DMS53 treated with DMSO at 0.1 percent for 48 hours (cell line): Measurements from ENCODE around the gene KRTAP16-1.
A peak's percentile ranks its signal among the peaks of the same experiment; 100 is the strongest.

Source experiments
- DNase-seq: peaks from one replicate; lab custom pipeline; 2025; ENCODE audit not compliant: unreplicated experiment; lab: John Stamatoyannopoulos, UW

KRTAP16-1 gene

DNA sequence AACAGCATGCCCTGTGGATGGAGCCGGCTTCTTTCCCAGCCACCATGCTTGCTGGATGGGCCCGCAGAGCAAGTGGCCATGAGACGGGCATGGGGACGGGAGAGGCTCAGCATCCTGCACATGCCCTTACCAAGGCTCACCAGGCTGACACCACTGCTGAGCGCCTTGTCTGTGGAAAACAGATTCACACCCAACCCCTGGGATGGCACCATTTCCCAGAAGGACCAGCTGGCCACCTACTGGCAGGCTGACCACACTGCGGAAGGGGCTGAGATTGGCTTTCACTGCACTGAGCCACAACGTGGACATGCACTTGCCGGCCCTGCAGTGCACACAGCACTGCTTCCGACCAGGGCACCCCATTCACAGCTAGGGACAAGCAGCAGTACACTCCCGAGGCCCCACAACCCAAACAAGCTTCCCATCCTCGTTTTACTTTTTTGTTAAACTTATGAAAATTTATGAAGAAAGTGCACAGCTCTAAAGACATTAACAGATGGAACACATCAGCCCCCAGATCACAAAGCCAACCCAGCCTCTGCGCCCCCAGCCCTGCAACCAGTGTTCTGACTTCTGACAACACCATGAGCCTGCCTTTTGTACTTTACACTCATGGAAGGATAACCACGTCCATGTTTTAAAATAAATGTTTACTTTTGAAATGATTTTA is 20.3 kb upstream of the KRTAP16-1 start:
- DNase-seq, result peak; percentile 37

DNA sequence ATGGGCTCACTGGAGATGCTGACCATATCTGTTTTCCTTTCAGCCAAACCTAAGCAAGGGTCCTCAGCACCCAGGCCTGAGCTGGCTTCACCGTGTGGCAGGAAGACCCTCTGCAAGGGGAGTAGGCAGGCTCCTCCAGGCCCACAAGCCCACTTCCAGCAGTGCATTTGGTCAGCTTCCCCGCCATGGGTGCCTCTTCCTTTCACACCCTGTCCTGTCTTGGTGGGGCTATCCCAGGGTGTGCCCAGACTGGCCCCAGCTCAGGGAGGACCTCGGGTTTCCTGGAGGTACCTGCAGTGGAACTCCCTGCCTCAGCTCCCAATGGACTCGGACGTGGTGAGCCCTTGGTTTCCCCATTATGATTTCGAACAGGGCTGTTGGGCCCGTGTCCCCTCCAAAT is 19.1 kb upstream of the KRTAP16-1 start:
- no peak for DNase-seq

- DNase-seq, result no peak
Observed at GRCh38 chr17:41327411-41328120, 18.5 kb upstream of the KRTAP16-1 start.

DNA sequence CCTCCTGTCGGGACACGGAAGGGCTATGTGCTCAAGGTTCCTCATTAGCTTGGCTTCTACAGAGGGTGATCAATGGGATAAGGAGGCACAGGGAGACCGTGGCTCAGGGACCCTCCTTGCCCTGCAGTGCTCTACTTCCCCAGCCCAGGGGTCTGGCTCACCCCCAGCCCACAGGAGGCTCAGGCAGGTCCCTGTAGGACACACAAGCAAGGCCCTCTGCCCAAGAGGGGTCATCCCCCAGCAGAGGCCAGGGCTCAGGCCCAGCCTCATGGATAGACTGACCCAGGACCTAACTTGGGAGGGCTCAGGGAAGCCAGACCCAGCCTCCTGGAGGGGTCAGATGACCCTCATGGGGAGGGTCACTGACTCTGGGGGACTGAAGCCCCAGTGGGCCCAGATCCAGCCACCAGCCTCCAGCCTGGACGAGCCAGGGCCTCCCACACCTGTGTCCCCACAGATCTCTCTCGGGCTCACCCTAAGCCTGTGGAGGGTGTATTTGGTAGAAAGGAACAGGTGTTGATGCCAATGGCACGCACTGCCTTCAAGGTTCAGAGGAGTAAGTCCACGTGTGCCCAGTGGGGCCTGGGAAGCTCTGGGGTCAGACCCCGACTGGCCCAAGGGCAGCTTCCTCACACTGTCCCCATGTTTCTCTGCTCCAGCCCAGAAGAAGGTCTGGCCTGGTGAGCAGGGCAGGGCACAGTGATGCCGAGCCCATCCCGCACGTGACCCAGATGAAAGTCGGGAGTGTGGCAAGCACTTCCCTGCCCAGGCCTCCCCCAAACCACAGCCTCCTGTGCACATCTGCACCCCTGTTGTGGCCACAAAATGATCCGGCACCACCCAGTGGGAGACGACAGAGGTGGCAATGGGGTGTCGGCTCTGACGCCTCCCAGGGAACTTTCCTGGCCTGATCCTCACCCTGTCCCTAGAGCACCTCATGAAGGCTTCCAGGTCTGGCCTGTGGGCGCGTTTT is 17.4 kb upstream of the KRTAP16-1 start:
- DNase-seq, result no peak

DNA sequence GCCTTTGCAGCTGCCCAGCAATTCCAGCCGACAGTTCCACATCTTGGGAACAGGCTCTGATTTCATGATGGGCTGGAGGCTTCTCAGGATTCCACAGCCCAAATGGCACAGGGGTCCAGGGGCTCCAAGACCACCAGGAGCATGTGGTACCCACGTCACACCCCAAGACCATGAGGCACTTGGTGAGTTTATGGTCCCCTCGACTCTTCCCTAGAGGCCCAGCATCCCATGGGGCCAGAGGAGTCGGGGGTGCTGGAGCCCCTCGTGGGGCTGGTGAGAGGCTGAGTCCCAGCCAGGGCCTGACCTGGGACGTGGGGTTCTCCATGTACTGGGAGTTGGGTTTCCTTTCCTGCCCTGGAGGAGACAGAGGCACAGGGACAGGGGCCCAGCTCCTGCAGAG is 16.5 kb upstream of the KRTAP16-1 start:
- no peak for DNase-seq

GRCh38 chr17:41325126-41325525 is 16.0 kb upstream of the KRTAP16-1 start:
- no peak for DNase-seq

DNA sequence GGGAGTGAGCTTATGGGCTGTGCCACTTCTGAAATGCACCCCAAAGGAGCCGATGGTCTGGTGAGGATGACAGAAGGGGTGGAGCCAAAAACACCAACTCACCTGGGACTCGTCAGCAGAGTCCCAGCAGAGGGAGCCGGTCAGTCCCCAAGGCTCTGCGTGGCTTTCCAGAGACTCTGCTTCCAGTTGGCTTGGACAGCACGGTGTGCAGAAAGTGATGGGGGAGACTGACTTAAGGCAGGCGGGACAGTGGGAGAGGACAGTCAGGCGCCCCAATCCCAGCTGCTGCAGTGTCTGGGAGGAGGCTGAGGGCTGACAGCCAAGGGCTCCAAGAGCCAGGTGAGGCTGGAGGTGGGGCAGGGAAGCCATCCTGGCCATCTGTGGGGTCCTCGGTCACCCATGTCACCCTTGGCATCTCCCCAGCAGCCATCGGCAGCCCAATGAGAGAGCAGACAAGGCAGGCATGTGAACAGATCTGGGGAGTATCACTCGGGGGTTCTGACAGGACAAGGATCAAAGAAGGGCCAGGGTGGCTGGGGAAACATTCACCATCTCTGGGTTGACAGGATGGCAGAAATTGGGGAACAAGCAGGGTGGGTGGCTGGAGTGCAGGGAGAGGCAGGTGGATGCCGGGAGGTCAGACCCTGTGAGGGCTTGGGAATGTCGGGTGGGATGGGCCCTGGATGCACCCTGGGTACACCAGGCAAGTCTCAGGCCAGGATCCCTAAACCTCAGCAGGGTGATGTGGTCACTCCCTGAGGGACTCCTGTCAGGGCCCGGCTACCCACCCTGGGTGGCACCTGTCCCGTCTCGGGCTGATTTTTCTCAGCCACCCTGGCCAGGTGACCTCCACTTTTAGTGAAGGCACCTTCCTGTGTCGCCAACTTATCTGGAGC is 15.3 kb upstream of the KRTAP16-1 start:
- DNase-seq, result peak; percentile 9

- DNase-seq, result no peak
Observed at GRCh38 chr17:41322903-41323895, 14.1 kb upstream of the KRTAP16-1 start.

- peak; percentile 41 for DNase-seq
Observed at GRCh38 chr17:41322094-41322902, 13.2 kb upstream of the KRTAP16-1 start.

DNA sequence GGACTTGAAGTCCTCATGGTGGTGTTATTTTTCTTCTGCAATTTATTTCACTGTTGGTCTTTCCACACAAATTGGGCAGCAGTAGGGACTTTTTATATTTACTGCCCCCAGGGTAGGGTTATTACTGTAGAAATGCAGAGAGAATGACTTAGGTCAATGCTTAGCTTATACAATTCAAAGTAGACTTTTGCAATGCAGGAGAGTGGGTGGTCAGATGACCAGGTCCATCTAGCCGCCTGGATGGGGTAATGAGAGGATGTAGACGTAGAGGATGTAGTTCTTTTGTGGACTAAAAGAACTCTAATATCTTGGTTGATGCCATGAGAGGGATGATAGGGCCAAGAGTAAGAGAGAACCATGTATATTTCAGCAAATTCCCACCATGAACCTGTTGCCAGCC is 9.1 kb upstream of the KRTAP16-1 start:
- no peak for DNase-seq

DNA sequence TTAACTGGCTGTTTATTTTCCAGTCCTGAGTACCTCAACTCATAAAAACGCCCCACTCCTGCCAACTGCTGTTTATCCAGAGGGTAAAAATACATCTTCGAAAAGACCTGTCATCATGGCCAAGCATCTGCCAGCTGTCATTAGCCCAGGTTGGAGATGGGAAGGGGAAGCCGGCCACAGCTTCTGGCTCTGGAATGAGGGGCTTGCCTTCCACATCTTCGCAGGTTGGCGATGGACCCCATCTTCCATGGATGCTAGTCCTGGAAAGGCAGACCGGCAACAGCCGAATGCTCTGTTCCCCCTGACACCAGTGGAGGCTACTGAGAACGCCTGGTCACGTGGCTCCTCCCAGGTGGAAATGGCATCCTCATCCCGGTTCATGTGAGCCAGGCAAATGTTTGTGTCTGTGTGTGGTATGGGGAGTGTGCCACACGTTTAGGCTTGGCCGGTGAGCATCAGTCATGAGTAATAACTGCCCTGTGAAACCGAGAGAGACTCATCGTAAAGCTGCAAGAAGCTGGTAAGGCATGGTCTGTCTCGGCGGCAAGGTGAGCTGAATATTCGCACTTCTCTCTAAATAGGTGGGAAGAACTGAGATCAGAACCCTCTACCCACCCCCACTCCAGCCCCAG is 6.8 kb upstream of the KRTAP16-1 start:
- DNase-seq, result no peak

DNA sequence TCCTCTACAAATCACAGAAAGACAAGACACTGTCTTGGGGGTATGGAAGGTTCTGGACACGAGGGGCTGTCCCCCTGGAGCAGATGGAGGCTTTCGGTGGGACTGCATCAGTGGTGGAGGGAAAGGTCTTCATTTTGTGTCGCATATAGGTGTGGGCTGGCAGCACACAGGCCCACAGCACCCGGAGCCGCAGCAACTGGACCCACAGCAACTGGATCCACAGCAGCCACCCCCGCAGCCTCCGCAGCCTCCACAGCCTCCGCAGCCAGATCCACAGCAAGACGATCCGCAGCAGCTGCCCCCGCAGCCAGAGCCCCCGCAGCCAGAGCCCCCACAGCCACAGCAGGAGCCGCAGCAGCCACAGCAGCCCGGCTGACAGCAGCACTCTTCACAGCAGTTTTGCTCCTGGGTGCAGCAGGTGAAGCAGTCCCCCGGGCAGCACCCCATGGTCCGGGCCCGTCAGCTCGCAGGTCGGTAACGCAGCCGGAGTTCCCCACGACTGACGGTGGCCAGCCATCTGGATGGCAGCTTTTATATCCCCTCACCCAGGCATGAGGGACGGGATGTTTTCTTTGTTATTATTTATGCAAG is 6.2 kb upstream of the KRTAP16-1 start, which contains the start of gene KRTAP17-1:
TSS of gene KRTAP17-1 (minus strand) at position 507 of the 591 bp plus-strand sequence. CDS start at position 447, 60 bp downstream.
- DNase-seq, result no peak

GRCh38 chr17:41311111-41311510 is 2.0 kb upstream of the KRTAP16-1 start:
- no peak for DNase-seq

GRCh38 chr17:41308251-41308917 is 725 bp downstream of the KRTAP16-1 start:
- DNase-seq, result peak; percentile 58

DNA sequence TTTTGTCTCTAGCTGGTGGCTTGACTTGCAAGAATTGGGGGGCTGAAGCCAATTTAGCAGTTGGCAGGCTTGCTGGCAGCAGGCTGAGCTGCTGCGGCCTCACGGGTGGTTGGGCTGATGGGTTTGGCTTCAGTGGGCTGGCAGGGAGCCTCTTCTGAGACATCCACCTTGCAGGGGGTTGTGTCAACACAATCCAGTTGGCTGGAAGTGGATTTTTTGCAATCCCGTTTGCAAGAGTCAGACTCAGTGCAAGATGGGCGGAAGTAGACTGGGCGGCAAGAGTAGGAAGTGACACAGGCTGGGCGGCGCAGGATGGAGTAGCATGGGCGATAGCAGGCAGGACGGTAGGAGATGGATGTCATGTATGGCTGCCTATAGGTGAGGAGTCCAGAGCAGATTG is 1.5 kb downstream of the KRTAP16-1 start:
- DNase-seq, result no peak

- no peak for DNase-seq
Observed at GRCh38 chr17:41304091-41304490, 5.0 kb downstream of the KRTAP16-1 start.

DNA sequence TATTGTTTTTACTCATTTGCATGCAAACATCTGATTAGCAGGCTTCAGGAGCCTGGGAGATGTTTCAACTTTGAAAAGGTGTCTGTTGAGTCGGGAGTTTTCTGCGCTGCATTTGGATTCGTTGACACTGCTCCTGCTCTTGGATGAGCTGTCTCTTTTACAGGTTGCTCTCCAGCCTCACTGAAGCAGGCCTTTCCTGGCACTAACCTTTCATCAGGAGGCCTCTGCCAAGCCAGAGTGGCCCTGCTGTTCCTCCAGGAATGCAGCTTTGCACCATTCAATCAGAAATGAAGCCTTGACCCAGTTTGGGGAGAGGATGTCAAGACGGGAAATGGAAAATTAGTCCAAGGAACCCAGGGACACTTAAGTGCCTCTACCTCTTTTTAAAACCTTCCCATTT is 6.1 kb downstream of the KRTAP16-1 start:
- no peak for DNase-seq
